ENCODE results near the gene PAX7. TPM values are rescaled to one million over a fixed set of nuclear protein-coding genes. Genes with fewer than 3 reads are reported as not detected.

PAX7 gene
- total RNA-seq, 1 experiment from 2014 or later, result 0.15 TPM

GRCh38 chr1:18796950-18797349 lies 166.3 kb downstream of the PAX7 start:
- no peak overlapping the region for H4K5ac ChIP-seq (ENCODE audit: insufficient read length, low read depth, low read length)
- H3K36me3 Mint-ChIP-seq (ENCODE audit: insufficient read depth in 1 of 3, low read depth in 3 of 3), result no peaks in the 10 kb centered on the region

More at GRCh38 chr1:18796950-18797349, 166.3 kb downstream of the PAX7 start:
- H4K20me1 ChIP-seq (ENCODE audit: control insufficient read depth, insufficient read depth, insufficient read length), result no peaks in the 10 kb centered on the region
- no peaks in the 10 kb centered on the region for H3K27me3 ChIP-seq (ENCODE audit: insufficient read depth, low read length)
- H3K14ac ChIP-seq (ENCODE audit: insufficient read depth, low read length), result no peak overlapping the region
- no peak overlapping the region for H3K4ac ChIP-seq (ENCODE audit: low read depth, low read length)
- no peak overlapping the region for H3K27ac ChIP-seq (ENCODE audit: insufficient read length, low read depth, low read length)
- no peak for TF ChIP-seq CTCF (conservative IDR thresholded peaks at IDR 0.05)
- Mint-ChIP-seq H3K4me1 (peaks cover 21 to 35% of the 10 kb centered on the region in 2 experiments), H3K4me3 (no peak overlapping the region), H3K27me3 (ENCODE audit: low read depth) (peaks cover 21% of the 10 kb centered on the region), H3K27ac (no peak overlapping the region), H3K9me3 (no peaks in the 10 kb centered on the region; a peak in 1 of 5 replicates)
- H3K23me2 ChIP-seq (ENCODE audit: insufficient read length, low read depth, low read length, poor library complexity, severe bottlenecking), result no peaks in the 10 kb centered on the region
- H3K56ac ChIP-seq (ENCODE audit: insufficient read length, low read depth, low read length), result no peak overlapping the region
- no peak overlapping the region for H3K18ac ChIP-seq (ENCODE audit: insufficient read length, low read depth, low read length)
- no peak overlapping the region for H2BK120ac ChIP-seq (ENCODE audit: low read depth, low read length, poor library complexity, severe bottlenecking)
- H3T11ph ChIP-seq (ENCODE audit: low read length), result no peak overlapping the region
- H2BK20ac ChIP-seq (ENCODE audit: low read depth, low read length, poor library complexity, severe bottlenecking), result no peak overlapping the region
- no peaks in the 10 kb centered on the region for H3K79me2 ChIP-seq (ENCODE audit: insufficient read depth, low read length)
- H3K4me2 ChIP-seq (ENCODE audit: insufficient read depth, insufficient read length, low read length), result no peak overlapping the region
- H2BK12ac ChIP-seq (ENCODE audit: insufficient read length, low read depth, low read length), result no peak overlapping the region
- no CpG with 5 or more reads among the region's 3 CpGs for WGBS (ENCODE audit: extremely low coverage, insufficient read length, low lambda C conversion rate)
- H3K9me3 ChIP-seq (ENCODE audit: control insufficient read depth, low read depth, low read length), result no peaks in the 10 kb centered on the region
- H3K79me1 ChIP-seq (ENCODE audit: insufficient read depth, low read depth, low read length, poor library complexity, severe bottlenecking), result no peaks in the 10 kb centered on the region
- H2BK5ac ChIP-seq (ENCODE audit: insufficient read length, low read length), result no peak overlapping the region
- H2AK5ac ChIP-seq (ENCODE audit: insufficient read length, low read length), result no peak overlapping the region
- H3K23ac ChIP-seq (ENCODE audit: insufficient read length, low read depth, low read length), result no peak overlapping the region
- H2AFZ ChIP-seq (ENCODE audit: low read length), result no peak overlapping the region
- no peak for DNase-seq
- H3K9ac ChIP-seq (ENCODE audit: extremely low read depth, insufficient read length, low read length), result no peak overlapping the region
- no peak overlapping the region for H4K91ac ChIP-seq (ENCODE audit: insufficient read length, low read depth, low read length)
- H2BK15ac ChIP-seq (ENCODE audit: low read depth, low read length), result no peak overlapping the region
- no peaks in the 10 kb centered on the region; the same call in 1 of the 2 replicates for H3K4me1 ChIP-seq (ENCODE audit: insufficient read depth, low read length)
- H4K8ac ChIP-seq (replicated peaks; ENCODE audit: insufficient read length, low read depth, low read length), result no peak overlapping the region

Other genes with a start within 250 kb of the PAX7 start
- gene KLHDC7A, start 149.9 kb upstream of the PAX7 start, total RNA-seq (2021), result 11.4 and 11.6 TPM in 2 replicates
- not detected in 2 replicates for gene TAS1R2, start 228.8 kb downstream of the PAX7 start, total RNA-seq (2021)

All from H9 (cell line).